Measurements from ENCODE around the gene CATSPERE.
"Not testable (repeated sequence)": the region's sequence is repeated elsewhere in the genome, so short reads cannot be mapped to it uniquely, and the experiment has no call there.

The CATSPERE gene

GRCh38 chr1:244573768-244574167 is 112.7 kb downstream of the CATSPERE start:
- no peak overlapping the region for H3K9ac ChIP-seq (ENCODE audit: low read depth, low read length, poor library complexity)
- H2AFZ ChIP-seq (ENCODE audit: low read length), result no peak overlapping the region
- no peaks in the 10 kb centered on the region for H3K36me3 ChIP-seq (replicated peaks in 1 of 2; ENCODE audit: control insufficient read depth in 2 of 2, insufficient read depth in 2 of 2, low read length in 2 of 2)
- no peak overlapping the region for H4K8ac ChIP-seq (ENCODE audit: low read depth, low read length)
- no peaks in the 10 kb centered on the region for H3K79me1 ChIP-seq (ENCODE audit: low read depth, low read length)
- no peak overlapping the region for H3K18ac ChIP-seq (ENCODE audit: low read length)
- H2AK5ac ChIP-seq (ENCODE audit: low read depth, low read length), result no peak overlapping the region
- no CpG with 5 or more reads among the region's 2 CpGs for WGBS, 2 donors (ENCODE audit: extremely low coverage in 2 of 2, insufficient read length in 2 of 2, insufficient replicate concordance in 1 of 2)
- no peak overlapping the region for H2BK15ac ChIP-seq (ENCODE audit: low read length)
- H3K9me3 ChIP-seq (replicated peaks in 1 of 2; ENCODE audit: control insufficient read depth in 2 of 2, insufficient read depth in 1 of 2, low read depth in 1 of 2, low read length in 2 of 2), result peaks cover 21 to 35% of the 10 kb centered on the region in 2 donors
- H3K4me3 ChIP-seq (ENCODE audit: low read length in 2 of 2), result no peak overlapping the region
- no peaks in the 10 kb centered on the region for H3K27me3 ChIP-seq (ENCODE audit: control insufficient read depth in 3 of 3, insufficient read depth in 3 of 3, low read depth in 1 of 3, low read length in 3 of 3)
- H2BK120ac ChIP-seq (ENCODE audit: low read depth, low read length), result no peak overlapping the region
- no peak overlapping the region for H3K4me2 ChIP-seq (ENCODE audit: insufficient read depth, low read length, poor library complexity, severe bottlenecking)
- H3K14ac ChIP-seq (ENCODE audit: low read length), result no peak overlapping the region
- no peak overlapping the region for H2BK5ac ChIP-seq (ENCODE audit: low read length)
- no peak overlapping the region for H4K91ac ChIP-seq (ENCODE audit: low read depth, low read length, poor library complexity)
- no peaks in the 10 kb centered on the region for H3K4me1 ChIP-seq (ENCODE audit: control insufficient read depth in 2 of 2, insufficient read depth in 1 of 2, low read depth in 1 of 2, low read length in 2 of 2)
- no peak for DNase-seq (ENCODE audit: low spot score)
- H3K27ac ChIP-seq (replicated peaks; ENCODE audit: low read length), result no peak overlapping the region
- no peak overlapping the region for H3K23ac ChIP-seq (ENCODE audit: low read depth, low read length, poor library complexity)
- no peak overlapping the region for H2BK12ac ChIP-seq (ENCODE audit: low read length)
- no peak overlapping the region for H3K4ac ChIP-seq (ENCODE audit: low read length)

- Histone ChIP-seq H3K18ac (ENCODE audit: low read length) (no peak overlapping the region), H4K91ac (ENCODE audit: low read depth, low read length, poor library complexity) (no peak overlapping the region), H3K4me3 (ENCODE audit: low read length in 2 of 2) (no peak overlapping the region), H3K79me1 (ENCODE audit: low read depth, low read length) (no peaks in the 10 kb centered on the region), H3K4me1 (ENCODE audit: control insufficient read depth in 2 of 2, insufficient read depth in 1 of 2, low read depth in 1 of 2, low read length in 2 of 2) (no peaks in the 10 kb centered on the region), H3K9ac (ENCODE audit: low read depth, low read length, poor library complexity) (no peak overlapping the region), H3K9me3 (replicated peaks in 1 of 2; ENCODE audit: control insufficient read depth in 2 of 2, insufficient read depth in 1 of 2, low read depth in 1 of 2, low read length in 2 of 2) (peaks cover 21 to 35% of the 10 kb centered on the region in 2 donors), H2AK5ac (ENCODE audit: low read depth, low read length) (no peak overlapping the region), H3K4ac (ENCODE audit: low read length) (no peak overlapping the region), H3K27me3 (ENCODE audit: control insufficient read depth in 3 of 3, insufficient read depth in 3 of 3, low read depth in 1 of 3, low read length in 3 of 3) (no peaks in the 10 kb centered on the region), H3K23ac (ENCODE audit: low read depth, low read length, poor library complexity) (no peak overlapping the region), H3K36me3 (replicated peaks in 1 of 2; ENCODE audit: control insufficient read depth in 2 of 2, insufficient read depth in 2 of 2, low read length in 2 of 2) (no peaks in the 10 kb centered on the region), H2AFZ (ENCODE audit: low read length) (no peak overlapping the region), H4K8ac (ENCODE audit: low read depth, low read length) (no peak overlapping the region), H3K27ac (replicated peaks; ENCODE audit: low read length) (no peak overlapping the region), H3K4me2 (ENCODE audit: insufficient read depth, low read length, poor library complexity, severe bottlenecking) (no peak overlapping the region), H2BK15ac (ENCODE audit: low read length) (no peak overlapping the region), H2BK120ac (ENCODE audit: low read depth, low read length) (no peak overlapping the region), H3K14ac (ENCODE audit: low read length) (no peak overlapping the region), H2BK5ac (ENCODE audit: low read length) (no peak overlapping the region), H2BK12ac (ENCODE audit: low read length) (no peak overlapping the region)
- no CpG with 5 or more reads among the region's 3 CpGs for WGBS, 2 donors (ENCODE audit: extremely low coverage in 2 of 2, insufficient read length in 2 of 2, insufficient replicate concordance in 1 of 2)
- DNase-seq (ENCODE audit: low spot score), result no peak
These were observed 115.3 kb downstream of the CATSPERE start for GRCh38 chr1:244576259-244576892.

GRCh38 chr1:244578205-244578604 is 117.1 kb downstream of the CATSPERE start:
- H3K4me1 ChIP-seq (ENCODE audit: control insufficient read depth in 2 of 2, insufficient read depth in 1 of 2, low read depth in 1 of 2, low read length in 2 of 2); H3K18ac ChIP-seq (ENCODE audit: low read length); H2AK5ac ChIP-seq (ENCODE audit: low read depth, low read length): not testable (repeated sequence)

GRCh38 chr1:244583358-244583982 is 122.4 kb downstream of the CATSPERE start:
- no peak overlapping the region for H4K91ac ChIP-seq (ENCODE audit: low read depth, low read length, poor library complexity)
- H2BK120ac ChIP-seq (ENCODE audit: low read depth, low read length), result no peak overlapping the region
- H3K4me3 ChIP-seq (ENCODE audit: low read length in 2 of 2), result no peak overlapping the region
- H2BK12ac ChIP-seq (ENCODE audit: low read length), result no peak overlapping the region
- no peak overlapping the region for H2AFZ ChIP-seq (ENCODE audit: low read length)
- H3K4ac ChIP-seq (ENCODE audit: low read length), result no peak overlapping the region
- no peak overlapping the region for H3K23ac ChIP-seq (ENCODE audit: low read depth, low read length, poor library complexity)
- WGBS, 2 donors (ENCODE audit: extremely low coverage in 2 of 2, insufficient read length in 2 of 2, insufficient replicate concordance in 1 of 2), result no CpG with 5 or more reads among the region's 11 CpGs
- no peak overlapping the region for H3K4me2 ChIP-seq (ENCODE audit: insufficient read depth, low read length, poor library complexity, severe bottlenecking)
- no peaks in the 10 kb centered on the region for H3K27me3 ChIP-seq (ENCODE audit: control insufficient read depth in 3 of 3, insufficient read depth in 3 of 3, low read depth in 1 of 3, low read length in 3 of 3)
- H3K36me3 ChIP-seq (replicated peaks in 1 of 2; ENCODE audit: control insufficient read depth in 2 of 2, insufficient read depth in 2 of 2, low read length in 2 of 2), result no peaks in the 10 kb centered on the region
- H2BK15ac ChIP-seq (ENCODE audit: low read length), result no peak overlapping the region
- DNase-seq (ENCODE audit: low spot score), result no peak
- no peaks in the 10 kb centered on the region for H3K4me1 ChIP-seq (ENCODE audit: control insufficient read depth in 2 of 2, insufficient read depth in 1 of 2, low read depth in 1 of 2, low read length in 2 of 2)
- H3K14ac ChIP-seq (ENCODE audit: low read length), result no peak overlapping the region
- H3K9me3 ChIP-seq (replicated peaks in 1 of 2; ENCODE audit: control insufficient read depth in 2 of 2, insufficient read depth in 1 of 2, low read depth in 1 of 2, low read length in 2 of 2), result no peaks in the 10 kb centered on the region
- H4K8ac ChIP-seq (ENCODE audit: low read depth, low read length), result no peak overlapping the region
- no peak overlapping the region for H3K27ac ChIP-seq (replicated peaks; ENCODE audit: low read length)
- H3K9ac ChIP-seq (ENCODE audit: low read depth, low read length, poor library complexity), result no peak overlapping the region
- H3K18ac ChIP-seq (ENCODE audit: low read length), result no peak overlapping the region
- no peaks in the 10 kb centered on the region for H3K79me1 ChIP-seq (ENCODE audit: low read depth, low read length)
- no peak overlapping the region for H2BK5ac ChIP-seq (ENCODE audit: low read length)
- no peak overlapping the region for H2AK5ac ChIP-seq (ENCODE audit: low read depth, low read length)

More at GRCh38 chr1:244578205-244578604, 117.1 kb downstream of the CATSPERE start:
- not testable (repeated sequence) for H3K23ac ChIP-seq (ENCODE audit: low read depth, low read length, poor library complexity); H2BK5ac ChIP-seq (ENCODE audit: low read length); H3K27ac ChIP-seq (replicated peaks; ENCODE audit: low read length); H2BK15ac ChIP-seq (ENCODE audit: low read length); H3K9ac ChIP-seq (ENCODE audit: low read depth, low read length, poor library complexity); H4K91ac ChIP-seq (ENCODE audit: low read depth, low read length, poor library complexity); H2BK120ac ChIP-seq (ENCODE audit: low read depth, low read length); H3K27me3 ChIP-seq (ENCODE audit: control insufficient read depth in 3 of 3, insufficient read depth in 3 of 3, low read depth in 1 of 3, low read length in 3 of 3); H3K79me1 ChIP-seq (ENCODE audit: low read depth, low read length); H3K4ac ChIP-seq (ENCODE audit: low read length); H3K4me2 ChIP-seq (ENCODE audit: insufficient read depth, low read length, poor library complexity, severe bottlenecking); H2AFZ ChIP-seq (ENCODE audit: low read length); H2BK12ac ChIP-seq (ENCODE audit: low read length); DNase-seq (ENCODE audit: low spot score); H3K4me3 ChIP-seq (ENCODE audit: low read length in 2 of 2); H3K14ac ChIP-seq (ENCODE audit: low read length); H3K36me3 ChIP-seq (replicated peaks in 1 of 2; ENCODE audit: control insufficient read depth in 2 of 2, insufficient read depth in 2 of 2, low read length in 2 of 2)
- peak overlapping the region; percentile 65 for H4K8ac ChIP-seq (ENCODE audit: low read depth, low read length)
- H3K9me3 ChIP-seq (replicated peaks in 1 of 2; ENCODE audit: control insufficient read depth in 2 of 2, insufficient read depth in 1 of 2, low read depth in 1 of 2, low read length in 2 of 2), result peaks cover 21 to 34% of the 10 kb centered on the region in 2 donors
- WGBS, 2 donors (ENCODE audit: extremely low coverage in 2 of 2, insufficient read length in 2 of 2, insufficient replicate concordance in 1 of 2), result no CpG with 5 or more reads among the region's 7 CpGs
